K562 (cell line): Measurements from ENCODE around the gene TNFRSF19. TPM values are rescaled to one million over a fixed set of nuclear protein-coding genes. Genes with fewer than 3 reads are reported as not detected.

ENCODE experiments used
- ATAC-seq: fragments of 200-7000 bp; cut with Tn5 transposase; 3 replicates; pipeline ENCODE4 v1.9.1; 2020; ENCODE audit warnings: moderate library complexity
- BruUV-seq: library from RNA; stranded (reverse); fragments of 400-500 nt; replicated peaks from 2 replicates; lab custom pipeline; 2021; lab: Mats Ljungman, UMichigan
- CTCF ChIA-PET: fragments of 300-600 bp; formaldehyde crosslinking; extraction: SDS; loops from one replicate; lab custom pipeline; 2021; ENCODE audit warnings: low intra/inter-chr PET ratio; lab: Yijun Ruan, JAX
- POLR2A ChIA-PET: fragments of 300-600, 350-650 bp; sonication (Branson Sonifier 250); formaldehyde crosslinking; extraction: SDS; loops from one replicate; lab custom pipeline; 2021; ENCODE audit warnings: antibody characterized with exemption, inconsistent platforms; lab: Yijun Ruan, JAX
- DNase-seq, 4 experiments: peaks; one replicate each; pipeline versions ENCODE4 v3.0.0 to v3.0.0-alpha.2; 2011 to 2018; ENCODE audit warnings: low spot score in 3 of 4, mixed read lengths in 3 of 4; ENCODE audit errors: extremely low read depth in 1 of 4
- FAIRE-seq: peaks from 2 replicates; lab custom pipeline; 2011; peaks lifted over from hg19 to GRCh38; lab: Jason Lieb, UNC
- H2AFZ ChIP-seq: 2 replicates; pipeline ENCODE4 v1.6.0; 2011; ENCODE audit warnings: low read depth, low read length, control low read depth, inconsistent platforms
- H3K27ac ChIP-seq: fragments of 200-600 bp; 3 replicates; pipeline ENCODE4 v1.8.0; 2011; ENCODE audit warnings: low read depth, mild to moderate bottlenecking, control low read depth, inconsistent platforms, low read length, moderate library complexity, mixed read lengths; ENCODE audit errors: extremely low read depth
- H3K27me3 ChIP-seq, 2 experiments: fragments of 300-600 bp in 1 of 2; 2 replicates in 1 of 2; 3 replicates in 1 of 2; pipeline versions ENCODE4 v1.6.0 to v1.8.0; 2011; ENCODE audit warnings: inconsistent platforms in 2 of 2, low read length in 2 of 2, mild to moderate bottlenecking in 1 of 2, mixed read lengths in 1 of 2, moderate library complexity in 1 of 2; ENCODE audit not compliant: control insufficient read depth in 2 of 2, insufficient read depth in 2 of 2
- H3K36me3 ChIP-seq: fragments of 300-600 bp; 3 replicates; pipeline ENCODE4 v1.8.0; 2011; ENCODE audit warnings: mild to moderate bottlenecking, low read length, inconsistent platforms; ENCODE audit not compliant: control insufficient read depth, insufficient read depth
- H3K4me1 ChIP-seq, 2 experiments: fragments of 200-600 bp in 1 of 2; replicated peaks in 1 of 2; 2 replicates in 1 of 2; 3 replicates in 1 of 2; pipeline versions ENCODE4 v1.5.1 to v1.8.0; 2011; ENCODE audit warnings: inconsistent platforms in 2 of 2, low read length in 2 of 2, mild to moderate bottlenecking in 1 of 2, mixed read lengths in 1 of 2, moderate library complexity in 1 of 2; ENCODE audit not compliant: control insufficient read depth in 2 of 2, insufficient read depth in 2 of 2
- H3K4me2 ChIP-seq: 2 replicates; pipeline ENCODE4 v1.6.1; 2011; ENCODE audit warnings: low read length, control low read depth, inconsistent platforms, mixed read lengths; ENCODE audit not compliant: insufficient read depth
- H3K4me3 ChIP-seq: fragments of 200-600 bp; sonication (generic), shearing (Covaris generic); 2 replicates; pipeline ENCODE4 v1.5.1; 2016; ENCODE audit warnings: control low read depth, inconsistent platforms
- H3K79me2 ChIP-seq: fragments of 200-600 bp; 3 replicates; pipeline ENCODE4 v1.8.0; 2011; ENCODE audit warnings: low read length, inconsistent platforms; ENCODE audit not compliant: control insufficient read depth, insufficient read depth
- H3K9ac ChIP-seq, 2 experiments: 2 replicates each; pipeline versions ENCODE4 v1.6.0 to v1.6.1; 2011; ENCODE audit warnings: low read depth in 2 of 2, low read length in 2 of 2, control low read depth in 1 of 2, inconsistent platforms in 1 of 2, mild to moderate bottlenecking in 1 of 2, mixed read lengths in 1 of 2; ENCODE audit not compliant: insufficient read depth in 1 of 2
- H3K9me1 ChIP-seq: one replicate; pipeline ENCODE4 v1.6.0; 2011; ENCODE audit warnings: inconsistent platforms, mild to moderate bottlenecking, low read length, moderate library complexity; ENCODE audit not compliant: control insufficient read depth, insufficient read depth
- H3K9me3 ChIP-seq: replicated peaks from 2 replicates; pipeline ENCODE4 v1.5.1; 2011; ENCODE audit warnings: low read depth, low read length, inconsistent platforms; ENCODE audit not compliant: control insufficient read depth, insufficient read depth
- H4K20me1 ChIP-seq: replicated peaks from 2 replicates; pipeline ENCODE4 v1.6.1; 2011; ENCODE audit warnings: low read length, inconsistent platforms, mixed read lengths; ENCODE audit not compliant: control insufficient read depth, insufficient read depth
- BHLHE40 ChIP-seq: IDR thresholded peaks from 2 replicates; pipeline ENCODE4 v1.6.1; 2011; ENCODE audit warnings: low read length, improper control_type of control experiment
- DIDO1 ChIP-seq: fragments of 450-650 bp; IDR thresholded peaks from 2 replicates; pipeline ENCODE4 v1.6.1; 2016; ENCODE audit warnings: low read depth, missing biosample characterization, missing genetic modification characterization
- FOXO4 ChIP-seq: fragments of 450-650 bp; formaldehyde crosslinking; IDR thresholded peaks from 2 replicates; pipeline ENCODE4 v1.4.0; 2020; ENCODE audit warnings: mild to moderate bottlenecking, moderate library complexity
- FOXP1 ChIP-seq: sonication (generic); formaldehyde crosslinking; IDR thresholded peaks from 2 replicates; pipeline ENCODE4 v1.8.0; 2022; ENCODE audit warnings: mild to moderate bottlenecking, missing genetic modification reagents
- HDAC6 ChIP-seq: IDR thresholded peaks from 2 replicates; pipeline ENCODE4 v1.6.1; 2012; ENCODE audit warnings: low read depth, mild to moderate bottlenecking, control low read depth, inconsistent platforms, low read length, moderate library complexity
- IFI16 ChIP-seq: fragments of 250-450 bp; sonication (Bioruptor Pico); IDR thresholded peaks from 2 replicates; pipeline ENCODE4 v2.1.2; 2022; ENCODE audit warnings: mild to moderate bottlenecking, inconsistent platforms
- MTA3 ChIP-seq: fragments of 450-650 bp; formaldehyde crosslinking; IDR thresholded peaks from 2 replicates; pipeline ENCODE4 v1.6.1; 2017; ENCODE audit warnings: mild to moderate bottlenecking, borderline replicate concordance
- NBN ChIP-seq: fragments of 450-650 bp; IDR thresholded peaks from 2 replicates; pipeline ENCODE4 v1.6.1; 2016; ENCODE audit warnings: low read depth, mild to moderate bottlenecking
- NEUROD1 ChIP-seq: fragments of 150-350 bp; IDR thresholded peaks from 2 replicates; pipeline ENCODE4 v1.6.1; 2014; ENCODE audit warnings: borderline replicate concordance, low read length, low read depth; ENCODE audit not compliant: partially characterized antibody
- PURB ChIP-seq: sonication (generic); formaldehyde crosslinking; IDR thresholded peaks from 2 replicates; pipeline ENCODE4 v1.9.0; 2021; ENCODE audit warnings: low read depth, mild to moderate bottlenecking, missing genetic modification reagents
- XRCC3 ChIP-seq: fragments of 450-650 bp; IDR thresholded peaks from 2 replicates; pipeline ENCODE4 v1.6.1; 2017; ENCODE audit warnings: mild to moderate bottlenecking, moderate library complexity
- ZBTB2 ChIP-seq: fragments of 450-650 bp; IDR thresholded peaks from 2 replicates; pipeline ENCODE4 v1.6.1; 2016; ENCODE audit warnings: antibody characterized with exemption
- ZNF655 ChIP-seq: fragments of 250-450 bp; sonication (Bioruptor Pico); IDR thresholded peaks from 2 replicates; pipeline ENCODE4 v1.5.0; 2021
- ZNF778 ChIP-seq: fragments of 450-650 bp; formaldehyde crosslinking; IDR thresholded peaks from 2 replicates; pipeline ENCODE4 v1.4.0; 2020; ENCODE audit warnings: mild to moderate bottlenecking, moderate library complexity
- WGBS: fragments of 100-300 bp; shearing (Covaris generic); methylation state at CpG from one replicate; pipeline ENCODE4 v1.1.6; 2016; ENCODE audit warnings: low coverage, mixed read lengths; ENCODE audit not compliant: insufficient coverage; ENCODE audit errors: missing lambda C conversion rate; 5-methylcytosine and 5-hydroxymethylcytosine counted together
- in situ Hi-C: fragments of 300-500 bp; cut with MboI; formaldehyde crosslinking; loops from 4 replicates; pipeline ENCODE4 v1.15.0; 2018; ENCODE audit warnings: inconsistent platforms, mixed read lengths
- intact Hi-C: fragments of 100-400 bp; cut with micrococcal nuclease; formaldehyde crosslinking; loops from 2 replicates; pipeline ENCODE4 v1.14.2; 2022
- polyA plus RNA-seq, 8 experiments: library from polyadenylated mRNA; depleted of rRNA in 4 of 8; stranded (reverse) in 5 of 8; unstranded in 3 of 8; fragments of >200 nt; fragmentation: Nextera tagmentation in 2 of 8; fragmentation: Illumina TruSeq in 1 of 8; extraction: Ambion mirVana in 2 of 8; extraction: Trizol in 1 of 8; gene quantifications; 2 replicates each; pipeline versions ENCODE4 v1.2.1 to v1.2.3, GENCODE V29; 2011 to 2014; ENCODE audit warnings: inconsistent platforms in 1 of 8, missing spikeins in 1 of 8
- total RNA-seq, 7 experiments: library from RNA; depleted of rRNA in 6 of 7; stranded (reverse); fragments of >200 nt in 6 of 7; fragmentation: Illumina TruSeq in 2 of 7; extraction: Trizol in 2 of 7; gene quantifications; 2 replicates each; pipeline versions ENCODE4 v1.2.1 to v1.2.3, GENCODE V29; 2011 to 2021; ENCODE audit warnings: low replicate concordance in 1 of 7

The TNFRSF19 gene
- total and polyA plus RNA-seq, 9 of the 15 experiments (the other 6 are each of a cell fraction or from before 2014, with no cell fraction given), result 0.01 to 0.07 TPM; not detected in 7

GRCh38 chr13:23621316-23621645 is 51.1 kb downstream of the TNFRSF19 start (continued):
- TF ChIP-seq ZBTB2 (no peak), DIDO1 (no peak), IFI16 (CRISPR knock-in tag) (no peak)

- no peaks in the 10 kb centered on the region for H3K4me1 ChIP-seq
- no peaks in the 10 kb centered on the region for H3K9me1 ChIP-seq
- no peak overlapping the region for H3K4me3 ChIP-seq
- POLR2A ChIA-PET, result no interaction called here
- TF ChIP-seq XRCC3 (no peak), BHLHE40 (no peak), FOXO4 (CRISPR knock-in tag) (no peak), PURB (no peak), MTA3 (no peak), NEUROD1 (no peak), NBN (no peak), HDAC6 (no peak), ZNF778 (no peak), FOXP1 (CRISPR knock-in tag) (no peak), ZNF655 (CRISPR knock-in tag) (no peak)
- TF ChIP-seq, all 486 proteins: peak for 0
- intact Hi-C loops (no loop called here), in situ Hi-C loops (no loop called here)
- FAIRE-seq, result no peak
- DNase-seq, result no peak
- Histone ChIP-seq H3K9ac (no peak overlapping the region), H3K4me2 (no peak overlapping the region), H3K9me3 (no peaks in the 10 kb centered on the region), H3K36me3 (no peaks in the 10 kb centered on the region), H2AFZ (no peak overlapping the region), H4K20me1 (no peaks in the 10 kb centered on the region), H3K27me3 (no peaks in the 10 kb centered on the region; a peak in 3 of 5 replicates), H3K27ac (no peak overlapping the region), H3K79me2 (no peaks in the 10 kb centered on the region)
- CTCF ChIA-PET, result no interaction called here
- WGBS, result 0% methylated on average over 3 of the region's 3 CpGs
- BruUV-seq, result no TSS peak
- ATAC-seq, result no peak
Measured at GRCh38 chr13:23622985-23623384, 52.8 kb downstream of the TNFRSF19 start.
